ENCODE results near the gene TMCC1. TPM values are rescaled to one million over a fixed set of nuclear protein-coding genes. Genes with fewer than 3 reads are reported as not detected.
"Not testable (repeated sequence)": the region's sequence is repeated elsewhere in the genome, so short reads cannot be mapped to it uniquely, and the experiment has no call there.

Gene TMCC1
- total RNA-seq, 1 donor from 2014 or later = 36.9 TPM

DNA sequence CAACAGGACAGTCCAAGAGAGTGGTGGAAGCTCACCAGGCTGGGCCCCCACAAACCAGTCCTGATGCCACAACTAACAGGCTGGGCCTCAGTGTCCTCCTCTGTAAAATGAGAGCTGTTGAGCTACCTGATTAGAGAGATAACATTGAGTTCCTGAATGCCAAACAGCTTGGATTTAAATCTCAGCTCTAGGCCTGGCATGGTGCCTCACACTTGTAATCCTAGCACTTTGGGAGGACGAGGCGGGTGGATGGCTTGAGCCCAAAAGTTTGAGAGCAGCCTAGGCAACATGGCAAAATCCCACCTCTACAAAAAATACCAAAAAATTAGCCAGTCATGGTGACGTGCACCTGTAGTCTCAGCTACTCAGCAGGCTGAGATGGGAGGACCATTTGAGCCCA, 20.1 kb upstream of the TMCC1 start:
- Mint-ChIP-seq H3K4me1 (no peaks in the 10 kb centered on the region), H3K4me3 (no peak overlapping the region), H3K9me3 (peaks cover 9% of the 10 kb centered on the region), H3K27me3 (ENCODE audit: low read depth) (no peaks in the 10 kb centered on the region), H3K27ac (ENCODE audit: unreplicated experiment) (no peak overlapping the region), H3K36me3 (ENCODE audit: low read depth) (peaks cover 12% of the 10 kb centered on the region)
- DNase-seq (ENCODE audit: low read depth, low spot score) = no peak
- TF ChIP-seq, protein P1, sequence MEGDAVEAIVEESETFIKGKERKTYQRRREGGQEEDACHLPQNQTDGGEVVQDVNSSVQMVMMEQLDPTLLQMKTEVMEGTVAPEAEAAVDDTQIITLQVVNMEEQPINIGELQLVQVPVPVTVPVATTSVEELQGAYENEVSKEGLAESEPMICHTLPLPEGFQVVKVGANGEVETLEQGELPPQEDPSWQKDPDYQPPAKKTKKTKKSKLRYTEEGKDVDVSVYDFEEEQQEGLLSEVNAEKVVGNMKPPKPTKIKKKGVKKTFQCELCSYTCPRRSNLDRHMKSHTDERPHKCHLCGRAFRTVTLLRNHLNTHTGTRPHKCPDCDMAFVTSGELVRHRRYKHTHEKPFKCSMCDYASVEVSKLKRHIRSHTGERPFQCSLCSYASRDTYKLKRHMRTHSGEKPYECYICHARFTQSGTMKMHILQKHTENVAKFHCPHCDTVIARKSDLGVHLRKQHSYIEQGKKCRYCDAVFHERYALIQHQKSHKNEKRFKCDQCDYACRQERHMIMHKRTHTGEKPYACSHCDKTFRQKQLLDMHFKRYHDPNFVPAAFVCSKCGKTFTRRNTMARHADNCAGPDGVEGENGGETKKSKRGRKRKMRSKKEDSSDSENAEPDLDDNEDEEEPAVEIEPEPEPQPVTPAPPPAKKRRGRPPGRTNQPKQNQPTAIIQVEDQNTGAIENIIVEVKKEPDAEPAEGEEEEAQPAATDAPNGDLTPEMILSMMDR (conservative IDR thresholded peaks at IDR 0.05) = no peak

DNA sequence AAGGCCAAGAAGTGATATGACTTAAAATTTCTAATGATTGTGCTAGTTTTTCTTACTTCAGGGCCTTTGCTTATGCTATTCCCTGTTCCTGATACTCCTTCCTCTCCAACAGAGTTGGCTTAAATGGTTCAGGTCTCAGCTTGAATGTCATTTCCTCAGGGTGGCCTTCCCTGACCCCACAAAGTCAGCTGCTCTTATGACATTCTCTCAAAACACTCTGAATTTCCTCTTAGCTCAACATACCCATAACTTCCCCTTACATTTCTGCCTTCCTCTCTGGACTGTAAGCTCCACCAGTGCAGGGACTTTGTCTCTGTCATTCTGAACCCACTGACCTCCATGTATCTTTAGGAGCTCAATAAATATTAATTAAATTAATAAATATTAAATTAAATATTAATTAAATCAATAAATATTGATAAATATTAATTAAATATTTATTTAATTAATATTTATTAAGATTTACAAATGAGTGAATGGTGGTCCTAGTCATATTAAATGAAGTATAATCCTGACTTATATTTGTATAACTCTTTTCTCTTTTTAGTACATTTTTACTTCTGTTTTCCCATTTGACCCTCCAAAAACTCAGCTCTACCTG, 17.9 kb upstream of the TMCC1 start:
- Mint-ChIP-seq H3K9me3 (peaks cover 10% of the 10 kb centered on the region), H3K4me1 (no peaks in the 10 kb centered on the region)
- TF ChIP-seq, protein P1 (conservative IDR thresholded peaks at IDR 0.05) = no peak

DNA sequence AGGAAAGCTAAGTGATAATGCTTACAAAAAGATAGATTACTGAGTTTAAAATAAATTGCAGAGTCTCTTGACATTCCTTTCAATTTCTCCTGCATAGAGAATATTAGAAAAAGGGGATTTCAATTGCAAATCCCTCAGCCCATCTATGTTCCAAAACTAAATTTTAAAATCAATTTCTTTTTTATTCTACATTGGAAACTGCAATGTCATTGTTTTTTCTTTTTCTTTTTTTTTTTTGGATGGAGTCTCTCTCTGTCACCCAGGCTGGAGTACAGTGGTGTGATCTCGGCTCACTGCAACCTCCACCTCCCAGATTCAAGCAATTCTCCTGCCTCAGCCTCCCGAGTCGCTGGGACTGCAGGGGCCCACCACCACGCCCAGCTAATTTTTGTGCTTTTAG, 15.7 kb upstream of the TMCC1 start:
- H3K4me3 Mint-ChIP-seq; H3K27ac Mint-ChIP-seq (ENCODE audit: unreplicated experiment); H3K4me1 Mint-ChIP-seq; DNase-seq (ENCODE audit: low read depth, low spot score); H3K27me3 Mint-ChIP-seq (ENCODE audit: low read depth): not testable (repeated sequence)
- Mint-ChIP-seq H3K9me3 (peaks cover 16% of the 10 kb centered on the region), H3K36me3 (ENCODE audit: low read depth) (peaks cover 37% of the 10 kb centered on the region)

More for the DNA sequence above, 17.9 kb upstream of the TMCC1 start:
- Mint-ChIP-seq H3K27ac (ENCODE audit: unreplicated experiment) (no peak overlapping the region), H3K36me3 (ENCODE audit: low read depth) (peaks cover 20% of the 10 kb centered on the region), H3K4me3 (no peak overlapping the region), H3K27me3 (ENCODE audit: low read depth) (no peaks in the 10 kb centered on the region)
- no peak for DNase-seq (ENCODE audit: low read depth, low spot score)

DNA sequence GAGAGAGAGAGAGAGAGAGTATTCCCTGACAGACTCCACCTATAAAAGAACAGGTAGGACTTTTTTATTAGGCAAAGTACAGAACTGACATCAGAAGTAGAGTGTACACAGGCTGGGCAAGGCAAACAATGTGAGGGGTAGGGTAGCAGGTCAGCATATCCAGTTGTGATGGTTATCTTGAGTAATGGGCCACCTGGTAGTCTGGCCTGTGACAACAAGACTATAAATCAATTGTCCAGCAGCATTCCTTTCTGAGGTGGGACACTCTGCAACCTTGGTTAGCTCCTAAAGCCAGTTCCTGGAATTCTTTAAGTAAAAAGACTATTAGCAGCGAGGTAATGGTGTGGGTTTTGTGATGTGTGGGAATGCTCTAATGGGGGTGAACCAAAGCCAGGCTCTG, 14.9 kb upstream of the TMCC1 start:
- Mint-ChIP-seq H3K9me3 (peaks cover 22% of the 10 kb centered on the region), H3K36me3 (ENCODE audit: low read depth) (peaks cover 45% of the 10 kb centered on the region), H3K4me1 (no peaks in the 10 kb centered on the region)

DNA sequence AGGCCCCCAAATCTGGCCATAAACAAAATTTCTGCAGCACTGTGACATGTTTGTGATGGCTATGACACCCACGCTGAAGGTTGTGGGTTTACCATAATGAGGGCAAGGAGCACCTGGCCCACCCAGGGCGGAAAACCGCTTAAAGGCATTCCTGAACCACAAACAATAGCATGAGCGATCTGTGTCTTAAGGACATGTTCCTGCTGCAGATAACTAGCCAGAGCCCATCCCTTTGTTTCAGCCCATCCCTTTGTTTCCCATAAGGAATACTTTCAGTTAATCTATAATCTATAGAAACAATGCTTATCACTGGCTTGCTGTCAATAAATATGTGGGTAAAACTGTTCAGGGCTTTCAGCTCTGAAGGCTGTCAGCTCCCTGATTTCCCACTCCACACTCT, 7.8 kb upstream of the TMCC1 start:
- not testable (repeated sequence) for H3K27me3 Mint-ChIP-seq (ENCODE audit: low read depth); H3K4me1 Mint-ChIP-seq; DNase-seq (ENCODE audit: low read depth, low spot score); H3K4me3 Mint-ChIP-seq
- H3K36me3 Mint-ChIP-seq (ENCODE audit: low read depth) = peaks cover 54% of the 10 kb centered on the region
- H3K9me3 Mint-ChIP-seq = peaks cover 25% of the 10 kb centered on the region
- peak overlapping the region; percentile 48 for H3K27ac Mint-ChIP-seq (ENCODE audit: unreplicated experiment)

More for the DNA sequence above, 14.9 kb upstream of the TMCC1 start:
- TF ChIP-seq, protein P1 (conservative IDR thresholded peaks at IDR 0.05) = no peak
- DNase-seq (ENCODE audit: low read depth, low spot score) = no peak
- no peaks in the 10 kb centered on the region for H3K27me3 Mint-ChIP-seq (ENCODE audit: low read depth)
- H3K27ac Mint-ChIP-seq (ENCODE audit: unreplicated experiment) = no peak overlapping the region
- no peak overlapping the region for H3K4me3 Mint-ChIP-seq

DNA sequence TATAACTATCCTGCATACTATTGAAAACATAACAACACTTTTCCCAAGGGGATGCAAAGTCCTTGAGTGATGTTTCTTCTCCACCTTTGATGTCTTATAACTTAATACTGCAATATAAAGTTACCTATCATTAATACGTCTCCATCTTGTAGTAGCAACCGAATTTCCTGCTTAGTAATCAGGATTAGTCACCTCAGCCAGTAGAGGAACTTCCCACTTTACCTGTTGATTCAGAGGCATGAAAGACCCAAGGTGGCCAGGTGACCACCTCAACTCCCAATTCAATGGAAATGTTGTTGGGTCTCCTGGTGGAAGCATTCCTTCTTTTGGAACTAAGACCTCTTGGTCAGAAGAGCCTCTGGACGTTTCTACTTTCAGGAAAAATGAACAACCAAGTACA, 3.5 kb upstream of the TMCC1 start:
- H3K9me3 Mint-ChIP-seq = peaks cover 4% of the 10 kb centered on the region

More for the DNA sequence above, 3.5 kb upstream of the TMCC1 start:
- TF ChIP-seq, protein P1 (conservative IDR thresholded peaks at IDR 0.05) = no peak
- no peak overlapping the region for H3K27ac Mint-ChIP-seq (ENCODE audit: unreplicated experiment)
- H3K36me3 Mint-ChIP-seq (ENCODE audit: low read depth) = peaks cover 22% of the 10 kb centered on the region
- H3K4me3 Mint-ChIP-seq = peak overlapping the region; percentile 56
- no peak for DNase-seq (ENCODE audit: low read depth, low spot score)
- H3K27me3 Mint-ChIP-seq (ENCODE audit: low read depth) = no peaks in the 10 kb centered on the region
- H3K4me1 Mint-ChIP-seq = peaks cover 17% of the 10 kb centered on the region

All from neural crest cell (in vitro differentiated cells).